Thyroid gland (tissue), 4 donors: ENCODE measurements around the gene COL27A1.

Experiments used
- POLR2A ChIP-seq, 2 donors: fragments of 450-650 bp; IDR thresholded peaks; one replicate each; pipeline ENCODE4 v1.6.1; 2017; ENCODE audit warnings: antibody characterized with exemption in 2 of 2, mild to moderate bottlenecking in 2 of 2, moderate library complexity in 1 of 2
- TF ChIP-seq, protein P1 (sequence below), 6 experiments: fragments of 200-600 bp in 3 of 6; fragments of 450-650 bp in 3 of 6; sonication (generic) in 3 of 6; IDR thresholded peaks; one replicate each; pipeline ENCODE4 v1.5.1; 2016 to 2019; ENCODE audit warnings: antibody characterized with exemption in 6 of 6, mild to moderate bottlenecking in 2 of 6, inconsistent platforms in 1 of 6, moderate library complexity in 1 of 6

DNA sequence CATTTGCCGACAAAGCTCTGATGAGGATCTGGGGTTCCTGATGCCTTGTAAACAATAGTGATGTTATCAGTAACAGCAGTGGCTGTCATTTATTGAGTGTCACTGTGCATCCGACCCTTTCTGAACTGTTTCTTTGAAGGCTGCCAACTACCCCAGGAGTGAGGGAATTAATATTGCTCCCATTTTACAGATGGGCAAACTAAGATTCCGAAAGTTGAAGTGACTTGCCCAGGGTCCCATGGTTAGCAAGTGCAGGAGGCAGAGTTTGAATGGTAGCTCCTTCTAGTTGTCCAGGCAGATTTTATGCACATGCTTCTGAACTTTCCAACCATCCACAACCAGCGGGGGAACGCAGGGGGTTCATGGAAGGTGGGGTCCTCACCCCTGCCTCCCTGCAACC lies 81.9 kb downstream of the COL27A1 start:
- TF ChIP-seq POLR2A (IDR thresholded peaks at IDR 0.05), result no peak
- TF ChIP-seq, protein P1, sequence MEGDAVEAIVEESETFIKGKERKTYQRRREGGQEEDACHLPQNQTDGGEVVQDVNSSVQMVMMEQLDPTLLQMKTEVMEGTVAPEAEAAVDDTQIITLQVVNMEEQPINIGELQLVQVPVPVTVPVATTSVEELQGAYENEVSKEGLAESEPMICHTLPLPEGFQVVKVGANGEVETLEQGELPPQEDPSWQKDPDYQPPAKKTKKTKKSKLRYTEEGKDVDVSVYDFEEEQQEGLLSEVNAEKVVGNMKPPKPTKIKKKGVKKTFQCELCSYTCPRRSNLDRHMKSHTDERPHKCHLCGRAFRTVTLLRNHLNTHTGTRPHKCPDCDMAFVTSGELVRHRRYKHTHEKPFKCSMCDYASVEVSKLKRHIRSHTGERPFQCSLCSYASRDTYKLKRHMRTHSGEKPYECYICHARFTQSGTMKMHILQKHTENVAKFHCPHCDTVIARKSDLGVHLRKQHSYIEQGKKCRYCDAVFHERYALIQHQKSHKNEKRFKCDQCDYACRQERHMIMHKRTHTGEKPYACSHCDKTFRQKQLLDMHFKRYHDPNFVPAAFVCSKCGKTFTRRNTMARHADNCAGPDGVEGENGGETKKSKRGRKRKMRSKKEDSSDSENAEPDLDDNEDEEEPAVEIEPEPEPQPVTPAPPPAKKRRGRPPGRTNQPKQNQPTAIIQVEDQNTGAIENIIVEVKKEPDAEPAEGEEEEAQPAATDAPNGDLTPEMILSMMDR (IDR thresholded peaks at IDR 0.05), result no peak
